ENCODE measurements around the gene BTBD6. TPM values are rescaled to one million over a fixed set of nuclear protein-coding genes. Genes with fewer than 3 reads are reported as not detected.

Gene BTBD6
- total and polyA plus RNA-seq, 2 of the 8 experiments (the other 6 are each of a cell fraction or from before 2014, with no cell fraction given) = 10.1 to 10.2 TPM

GRCh38 chr14:105211086-105211757, 37.1 kb upstream of the BTBD6 start:
- Histone ChIP-seq H3K79me1 (ENCODE audit: low read depth, low read length) (peaks cover 4% of the 10 kb centered on the region; the same call in 1 of the 2 replicates), H4K5ac (ENCODE audit: insufficient read length, low read depth, low read length) (no peak overlapping the region), H2AK5ac (ENCODE audit: low read depth, low read length) (no peak overlapping the region), H4K20me1 (replicated peaks in 1 of 2; ENCODE audit: control insufficient read depth in 1 of 2, insufficient read depth in 2 of 2, low read length in 2 of 2) (peaks cover 0 to 16% of the 10 kb centered on the region in 2 experiments), H3K4me3 (ENCODE audit: extremely low read depth in 1 of 4, insufficient read depth in 2 of 4, low read depth in 3 of 4, low read length in 4 of 4) (no peak overlapping the region), H2BK15ac (ENCODE audit: low read length) (no peak overlapping the region), H3K23me2 (ENCODE audit: low read depth, low read length) (peaks cover 3% of the 10 kb centered on the region; the same call in 1 of the 2 replicates), H3K27ac (ENCODE audit: low read depth, low read length) (no peak overlapping the region), H3K4me2 (ENCODE audit: insufficient read depth in 1 of 2, low read depth in 2 of 2, low read length in 2 of 2) (no peak overlapping the region), H3K18ac (ENCODE audit: extremely low read depth, low read length) (no peak overlapping the region), H3K9me3 (ENCODE audit: insufficient read depth in 2 of 2, low read depth in 1 of 2, low read length in 1 of 2) (no peaks in the 10 kb centered on the region), H3K79me2 (ENCODE audit: control insufficient read depth in 1 of 2, insufficient read depth in 2 of 2, low read length in 2 of 2) (no peaks in the 10 kb centered on the region), H3K23ac (ENCODE audit: insufficient read length) (no peak overlapping the region), H2BK20ac (ENCODE audit: low read length) (no peak overlapping the region), H3K4ac (replicated peaks; ENCODE audit: insufficient read length, low read depth, low read length) (no peak overlapping the region), H2AFZ (ENCODE audit: low read length) (no peak overlapping the region), H2BK5ac (ENCODE audit: low read depth, low read length) (no peak overlapping the region), H3K4me1 (replicated peaks in 1 of 4; ENCODE audit: control insufficient read depth in 3 of 4, insufficient read depth in 4 of 4, low read length in 3 of 4) (no peaks in the 10 kb centered on the region), H3K36me3 (ENCODE audit: control insufficient read depth in 2 of 4, insufficient read depth in 4 of 4, low read length in 3 of 4) (no peaks in the 10 kb centered on the region; a peak in 1 of 8 replicates), H3K27me3 (replicated peaks in 1 of 4; ENCODE audit: control insufficient read depth in 3 of 4, extremely low read depth in 1 of 4, insufficient read depth in 3 of 4, low read length in 3 of 4) (no peaks in the 10 kb centered on the region; a peak in 1 of 7 replicates), H2BK120ac (replicated peaks; ENCODE audit: low read depth, low read length) (no peak overlapping the region), H2BK12ac (ENCODE audit: low read depth, low read length) (no peak overlapping the region), H3K14ac (ENCODE audit: insufficient read length) (no peak overlapping the region), H3K9ac (replicated peaks in 1 of 4; ENCODE audit: extremely low read depth in 1 of 4, low read depth in 3 of 4, low read length in 3 of 4) (no peak overlapping the region), H3K56ac (replicated peaks; ENCODE audit: insufficient read length, low read depth, low read length) (no peak overlapping the region), H4K91ac (replicated peaks; ENCODE audit: insufficient read length, low read length) (no peak overlapping the region), H4K8ac (ENCODE audit: extremely low read depth, insufficient read depth, low read length) (no peak overlapping the region)
- POLR2A ChIA-PET (ENCODE audit: partially characterized antibody) = no interaction called here
- FAIRE-seq = no peak
- DNase-seq (ENCODE audit: low read depth in 1 of 2, low spot score in 2 of 2) = no peak
- CTCF ChIA-PET (ENCODE audit: partially characterized antibody) = interaction anchor here (0.6 to 3.3 kb wide), 7 partner anchors 9 to 317 kb away, joined by 3 to 24 read pairs (median 3); no protein-coding TSS in a partner anchor
- 92% methylated on average over 20 of the region's 23 CpGs; no CpG with 5 or more reads in 1 of the 2 experiments for WGBS, 2 experiments (ENCODE audit: extremely low coverage in 1 of 2, insufficient coverage in 1 of 2, insufficient read length in 1 of 2, insufficient replicate concordance in 2 of 2, low coverage in 1 of 2, low lambda C conversion rate in 2 of 2, missing lambda C conversion rate in 1 of 2)

All from H1 (cell line).